K562 (cell line): Measurements from ENCODE around the gene BCL2L13. TPM values are rescaled to one million over a fixed set of nuclear protein-coding genes. Genes with fewer than 3 reads are reported as not detected.

Experiments used
- ARID2 ChIP-seq: fragments of 450-650 bp; IDR thresholded peaks from 2 replicates; pipeline ENCODE4 v1.6.1; 2017; ENCODE audit warnings: antibody characterized with exemption, mild to moderate bottlenecking
- BRD9 ChIP-seq: fragments of 450-650 bp; IDR thresholded peaks from 2 replicates; pipeline ENCODE4 v1.6.1; 2018; ENCODE audit warnings: low read depth; ENCODE audit not compliant: partially characterized antibody
- C11orf30 ChIP-seq: fragments of 450-650 bp; IDR thresholded peaks from 2 replicates; pipeline ENCODE4 v1.6.1; 2016; ENCODE audit warnings: low read depth, mild to moderate bottlenecking
- CHD4 ChIP-seq: fragments of 200-600 bp; sonication (generic); IDR thresholded peaks from 3 replicates; pipeline ENCODE4 v1.6.1; 2012; ENCODE audit warnings: low read depth, mild to moderate bottlenecking, mixed read lengths, low read length, inconsistent platforms; ENCODE audit not compliant: insufficient read depth, insufficient replicate concordance, poor library complexity, severe bottlenecking
- CREB1 ChIP-seq, 2 experiments: sonication (generic) in 1 of 2; formaldehyde crosslinking in 1 of 2; IDR thresholded peaks; 2 replicates each; pipeline versions ENCODE4 v1.6.1 to v1.8.0; 2012 to 2022; ENCODE audit warnings: inconsistent platforms in 1 of 2, mild to moderate bottlenecking in 1 of 2, missing genetic modification reagents in 1 of 2, moderate library complexity in 1 of 2
- DMBX1 ChIP-seq: fragments of 250-450 bp; sonication (Bioruptor Pico); IDR thresholded peaks from 2 replicates; pipeline ENCODE4 v1.8.0; 2022; ENCODE audit warnings: inconsistent platforms, mild to moderate bottlenecking, moderate library complexity, borderline replicate concordance
- EP300 ChIP-seq: IDR thresholded peaks from 2 replicates; pipeline ENCODE4 v1.6.1; 2012; ENCODE audit warnings: low read length, improper control_type of control experiment
- GABPB1 ChIP-seq: sonication (generic); formaldehyde crosslinking; IDR thresholded peaks from 2 replicates; pipeline ENCODE4 v1.8.0; 2022; ENCODE audit warnings: mild to moderate bottlenecking, missing genetic modification reagents
- IRF2 ChIP-seq: sonication (generic); formaldehyde crosslinking; IDR thresholded peaks from 2 replicates; pipeline ENCODE4 v1.8.1; 2022; ENCODE audit warnings: mild to moderate bottlenecking, missing genetic modification reagents
- KAT8 ChIP-seq: fragments of 450-650 bp; IDR thresholded peaks from 2 replicates; pipeline ENCODE4 v1.6.1; 2016; ENCODE audit warnings: low read depth, mild to moderate bottlenecking
- MAFF ChIP-seq: IDR thresholded peaks from 2 replicates; pipeline ENCODE4 v1.6.1; 2012; ENCODE audit warnings: low read length, improper control_type of control experiment
- MTA2 ChIP-seq: fragments of 450-650 bp; IDR thresholded peaks from 2 replicates; pipeline ENCODE4 v1.6.1; 2016; ENCODE audit warnings: low read depth
- NR2C2 ChIP-seq, 2 experiments: fragments of 200-800 bp in 1 of 2; sonication (Bioruptor generic) in 1 of 2; sonication (generic) in 1 of 2; formaldehyde crosslinking in 1 of 2; IDR thresholded peaks; 2 replicates each; pipeline versions ENCODE4 v1.6.1 to v1.8.0; 2016 to 2022; ENCODE audit warnings: mild to moderate bottlenecking in 1 of 2, missing compliant biosample characterization in 1 of 2, missing genetic modification characterization in 1 of 2, missing genetic modification reagents in 1 of 2
- NR4A1 ChIP-seq, 2 experiments: fragments of 250-450 bp in 1 of 2; fragments of 450-650 bp in 1 of 2; sonication (Bioruptor Pico) in 1 of 2; IDR thresholded peaks; 2 replicates each; pipeline versions ENCODE4 v1.4.0 to v1.6.1; 2016 to 2020; ENCODE audit warnings: mild to moderate bottlenecking in 2 of 2, missing compliant biosample characterization in 1 of 2, missing genetic modification characterization in 1 of 2, moderate library complexity in 1 of 2
- POU5F1 ChIP-seq: fragments of 150-350 bp; IDR thresholded peaks from 2 replicates; pipeline ENCODE4 v1.6.1; 2014; ENCODE audit warnings: borderline replicate concordance, low read length, low read depth, mild to moderate bottlenecking; ENCODE audit not compliant: partially characterized antibody
- RBM15 ChIP-seq: fragments of 200-400 bp; formaldehyde crosslinking; IDR thresholded peaks from 2 replicates; pipeline ENCODE4 v1.6.1; 2018; ENCODE audit warnings: mild to moderate bottlenecking, low read length, moderate library complexity; ENCODE audit not compliant: insufficient read depth
- RNF2 ChIP-seq: sonication (generic); IDR thresholded peaks from 2 replicates; pipeline ENCODE4 v1.6.1; 2016
- SMARCA5 ChIP-seq: fragments of 450-650 bp; IDR thresholded peaks from 2 replicates; pipeline ENCODE4 v1.6.1; 2016
- TFE3 ChIP-seq: fragments of 450-650 bp; formaldehyde crosslinking; IDR thresholded peaks from 2 replicates; pipeline ENCODE4 v1.4.0; 2020; ENCODE audit warnings: mild to moderate bottlenecking, mixed read lengths
- THAP12 ChIP-seq: fragments of 250-450 bp; sonication (Bioruptor Pico); IDR thresholded peaks from 2 replicates; pipeline ENCODE4 v1.9.0; 2021; ENCODE audit warnings: mild to moderate bottlenecking, inconsistent platforms
- ZBTB49 ChIP-seq: sonication (generic); formaldehyde crosslinking; IDR thresholded peaks from 2 replicates; pipeline ENCODE4 v1.8.0; 2022; ENCODE audit warnings: missing genetic modification reagents, mild to moderate bottlenecking, borderline replicate concordance
- ZC3H8 ChIP-seq: fragments of 450-650 bp; IDR thresholded peaks from 2 replicates; pipeline ENCODE4 v1.6.1; 2017
- polyA plus RNA-seq, 8 experiments: library from polyadenylated mRNA; depleted of rRNA in 4 of 8; stranded (reverse) in 5 of 8; unstranded in 3 of 8; fragments of >200 nt; fragmentation: Nextera tagmentation in 2 of 8; fragmentation: Illumina TruSeq in 1 of 8; extraction: Ambion mirVana in 2 of 8; extraction: Trizol in 1 of 8; gene quantifications; 2 replicates each; pipeline versions ENCODE4 v1.2.1 to v1.2.3, GENCODE V29; 2011 to 2014; ENCODE audit warnings: inconsistent platforms in 1 of 8, missing spikeins in 1 of 8
- total RNA-seq, 7 experiments: library from RNA; depleted of rRNA in 6 of 7; stranded (reverse); fragments of >200 nt in 6 of 7; fragmentation: Illumina TruSeq in 2 of 7; extraction: Trizol in 2 of 7; gene quantifications; 2 replicates each; pipeline versions ENCODE4 v1.2.1 to v1.2.3, GENCODE V29; 2011 to 2021; ENCODE audit warnings: low replicate concordance in 1 of 7

The BCL2L13 gene
- total and polyA plus RNA-seq, 9 of the 15 experiments (the other 6 are each of a cell fraction or from before 2014, with no cell fraction given): 41.5 to 63.4 (median 56.5) TPM

- no peak for TF ChIP-seq CREB1 (IDR thresholded peaks at IDR 0.05)
- TF ChIP-seq CREB1 (CRISPR knock-in tag; IDR thresholded peaks at IDR 0.05): no peak
- TF ChIP-seq POU5F1: no peak
- no peak for TF ChIP-seq NR2C2 (CRISPR knock-in tag; IDR thresholded peaks at IDR 0.05)
- peak; percentile 52 for TF ChIP-seq NR2C2 (tag; IDR thresholded peaks at IDR 0.05)
- TF ChIP-seq SMARCA5: no peak
- peak; percentile 96 for TF ChIP-seq C11orf30
- TF ChIP-seq MAFF: peak; percentile 90
- peak; percentile 87 for TF ChIP-seq BRD9
- TF ChIP-seq KAT8: peak; percentile 14; the same call in 1 of the 2 replicates
- no peak for TF ChIP-seq ARID2
- no peak for TF ChIP-seq RBM15
- no peak for TF ChIP-seq CHD4
- TF ChIP-seq THAP12: no peak
- no peak for TF ChIP-seq MTA2
- TF ChIP-seq GABPB1 (CRISPR knock-in tag): no peak
- no peak for TF ChIP-seq NR4A1 (CRISPR knock-in tag; IDR thresholded peaks at IDR 0.05)
- TF ChIP-seq NR4A1 (tag; IDR thresholded peaks at IDR 0.05): peak; percentile 54; the same call in 1 of the 2 replicates
- peak; percentile 71; the same call in 1 of the 2 replicates for TF ChIP-seq EP300
- TF ChIP-seq IRF2: no peak
- TF ChIP-seq ZC3H8: 0 out of 2 replicates have a peak, but pooled peaks have one; percentile 21
- 0 out of 2 replicates have a peak, but pooled peaks have one; percentile 20 for TF ChIP-seq DMBX1 (CRISPR knock-in tag)
- no peak for TF ChIP-seq TFE3
- peak; percentile 48; the same call in 1 of the 2 replicates for TF ChIP-seq RNF2
- no peak for TF ChIP-seq ZBTB49
Measured at GRCh38 chr22:17633217-17633997, 5.2 kb upstream of the BCL2L13 start (continued).
